HepG2 (cell line): ENCODE results near the gene SEMA3E.

Experiments
- CEBPB ChIP-seq: IDR thresholded peaks from 2 replicates; pipeline ENCODE4 v1.6.1; 2011; ENCODE audit warnings: low read depth, low read length, improper control_type of control experiment, borderline replicate concordance
- ESRRA ChIP-seq: sonication (generic); formaldehyde crosslinking; IDR thresholded peaks from 2 replicates; pipeline ENCODE4 v1.5.1; 2020; ENCODE audit warnings: mild to moderate bottlenecking, low read depth, missing genetic modification reagents
- EZH2 ChIP-seq: conservative IDR thresholded peaks from 2 replicates; pipeline ENCODE4 v1.6.1; 2012; ENCODE audit warnings: mild to moderate bottlenecking, low read depth, low read length, moderate library complexity
- GRHL1 ChIP-seq: sonication (generic); formaldehyde crosslinking; conservative IDR thresholded peaks from 2 replicates; pipeline ENCODE4 v1.8.0; 2022; ENCODE audit warnings: missing genetic modification reagents
- HNF4G ChIP-seq, 2 experiments: sonication (generic) in 1 of 2; formaldehyde crosslinking in 1 of 2; IDR thresholded peaks; 2 replicates each; pipeline versions ENCODE4 v1.4.0 to v1.6.1; 2011 to 2020; ENCODE audit warnings: borderline replicate concordance in 2 of 2, low read depth in 2 of 2, mild to moderate bottlenecking in 2 of 2, low read length in 1 of 2, missing genetic modification reagents in 1 of 2, moderate library complexity in 1 of 2
- HNRNPLL ChIP-seq: fragments of 200-400 bp; formaldehyde crosslinking; IDR thresholded peaks from 2 replicates; pipeline ENCODE4 v1.6.1; 2017; ENCODE audit warnings: mild to moderate bottlenecking, low read depth, low read length; ENCODE audit not compliant: poor library complexity, severe bottlenecking
- HOMEZ ChIP-seq: IDR thresholded peaks from 2 replicates; pipeline ENCODE4 v1.6.1; 2016; ENCODE audit warnings: low read depth
- PBX3 ChIP-seq: sonication (generic); formaldehyde crosslinking; IDR thresholded peaks from 2 replicates; pipeline ENCODE4 v1.8.1; 2023; ENCODE audit warnings: missing genetic modification reagents, inconsistent platforms, borderline replicate concordance
- REST ChIP-seq, 2 experiments: IDR thresholded peaks; 2 replicates each; pipeline ENCODE4 v1.6.1; 2011 to 2012; ENCODE audit warnings: low read length in 2 of 2, borderline replicate concordance in 1 of 2, low read depth in 1 of 2, mild to moderate bottlenecking in 1 of 2, moderate library complexity in 1 of 2
- TEAD2 ChIP-seq: sonication (generic); formaldehyde crosslinking; IDR thresholded peaks from 2 replicates; pipeline ENCODE4 v1.9.0; 2021; ENCODE audit warnings: missing genetic modification reagents
- ZNF121 ChIP-seq: sonication (generic); formaldehyde crosslinking; IDR thresholded peaks from 2 replicates; pipeline ENCODE4 v1.5.0; 2020; ENCODE audit warnings: mild to moderate bottlenecking, missing genetic modification reagents
- TF ChIP-seq, protein P1 (sequence below): sonication (generic); formaldehyde crosslinking; IDR thresholded peaks from 2 replicates; pipeline ENCODE4 v1.9.0; 2021; ENCODE audit warnings: missing genetic modification reagents, borderline replicate concordance
- TF ChIP-seq, protein P2 (sequence below): sonication (generic); formaldehyde crosslinking; IDR thresholded peaks from 2 replicates; pipeline ENCODE4 v1.5.0; 2020; ENCODE audit warnings: mild to moderate bottlenecking, missing genetic modification reagents, borderline replicate concordance

DNA sequence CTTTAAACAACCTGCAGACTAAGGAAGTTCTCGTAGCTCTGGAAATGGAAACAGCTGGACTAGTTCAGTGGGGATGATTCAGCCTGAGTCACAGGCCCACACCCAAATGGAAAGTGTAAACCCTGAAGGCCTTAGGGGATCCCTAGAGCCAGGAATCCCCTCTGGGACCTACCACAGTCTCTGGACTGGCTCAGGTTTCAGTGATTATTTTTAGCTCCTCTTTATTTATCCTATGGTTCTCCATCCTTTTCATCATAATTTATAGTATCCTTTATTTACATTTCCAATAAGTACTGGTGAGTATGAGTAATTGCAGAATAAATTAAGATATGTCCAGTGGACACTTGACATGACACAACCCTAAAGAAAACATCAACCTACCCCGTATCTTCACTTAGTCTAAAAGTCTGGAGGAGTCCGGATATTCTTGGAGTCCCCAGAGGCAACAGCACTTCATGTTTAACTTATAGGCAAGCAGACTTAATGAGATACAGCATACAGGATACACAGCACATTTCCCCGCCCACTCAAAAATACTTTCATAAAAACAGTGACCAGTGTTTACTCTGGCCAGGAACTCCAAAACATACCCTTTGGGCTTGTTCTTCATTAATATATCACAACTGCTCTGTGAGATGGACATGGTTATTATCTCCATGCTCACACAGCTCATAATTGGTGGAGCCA lies 28.4 kb upstream of the SEMA3E start:
- no peak for TF ChIP-seq TEAD2 (CRISPR knock-in tag)
- no peak for TF ChIP-seq EZH2
- TF ChIP-seq ZNF121 (CRISPR knock-in tag): no peak
- no peak for TF ChIP-seq PBX3
- no peak for TF ChIP-seq CEBPB
- no peak for TF ChIP-seq HNRNPLL
- TF ChIP-seq, protein P1, sequence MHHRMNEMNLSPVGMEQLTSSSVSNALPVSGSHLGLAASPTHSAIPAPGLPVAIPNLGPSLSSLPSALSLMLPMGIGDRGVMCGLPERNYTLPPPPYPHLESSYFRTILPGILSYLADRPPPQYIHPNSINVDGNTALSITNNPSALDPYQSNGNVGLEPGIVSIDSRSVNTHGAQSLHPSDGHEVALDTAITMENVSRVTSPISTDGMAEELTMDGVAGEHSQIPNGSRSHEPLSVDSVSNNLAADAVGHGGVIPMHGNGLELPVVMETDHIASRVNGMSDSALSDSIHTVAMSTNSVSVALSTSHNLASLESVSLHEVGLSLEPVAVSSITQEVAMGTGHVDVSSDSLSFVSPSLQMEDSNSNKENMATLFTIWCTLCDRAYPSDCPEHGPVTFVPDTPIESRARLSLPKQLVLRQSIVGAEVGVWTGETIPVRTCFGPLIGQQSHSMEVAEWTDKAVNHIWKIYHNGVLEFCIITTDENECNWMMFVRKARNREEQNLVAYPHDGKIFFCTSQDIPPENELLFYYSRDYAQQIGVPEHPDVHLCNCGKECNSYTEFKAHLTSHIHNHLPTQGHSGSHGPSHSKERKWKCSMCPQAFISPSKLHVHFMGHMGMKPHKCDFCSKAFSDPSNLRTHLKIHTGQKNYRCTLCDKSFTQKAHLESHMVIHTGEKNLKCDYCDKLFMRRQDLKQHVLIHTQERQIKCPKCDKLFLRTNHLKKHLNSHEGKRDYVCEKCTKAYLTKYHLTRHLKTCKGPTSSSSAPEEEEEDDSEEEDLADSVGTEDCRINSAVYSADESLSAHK (CRISPR knock-in tag): no peak
- TF ChIP-seq HOMEZ (CRISPR knock-in tag): no peak
- TF ChIP-seq REST (IDR thresholded peaks at IDR 0.05; ENCODE audit: borderline replicate concordance in 1 of 2, low read depth in 1 of 2, low read length in 2 of 2): no peak
- no peak for TF ChIP-seq HNF4G (IDR thresholded peaks at IDR 0.05; ENCODE audit: borderline replicate concordance, low read depth, low read length)
- TF ChIP-seq HNF4G (CRISPR knock-in tag; IDR thresholded peaks at IDR 0.05; ENCODE audit: borderline replicate concordance, low read depth): no peak
- no peak for TF ChIP-seq GRHL1 (CRISPR knock-in tag)
- TF ChIP-seq, protein P2, sequence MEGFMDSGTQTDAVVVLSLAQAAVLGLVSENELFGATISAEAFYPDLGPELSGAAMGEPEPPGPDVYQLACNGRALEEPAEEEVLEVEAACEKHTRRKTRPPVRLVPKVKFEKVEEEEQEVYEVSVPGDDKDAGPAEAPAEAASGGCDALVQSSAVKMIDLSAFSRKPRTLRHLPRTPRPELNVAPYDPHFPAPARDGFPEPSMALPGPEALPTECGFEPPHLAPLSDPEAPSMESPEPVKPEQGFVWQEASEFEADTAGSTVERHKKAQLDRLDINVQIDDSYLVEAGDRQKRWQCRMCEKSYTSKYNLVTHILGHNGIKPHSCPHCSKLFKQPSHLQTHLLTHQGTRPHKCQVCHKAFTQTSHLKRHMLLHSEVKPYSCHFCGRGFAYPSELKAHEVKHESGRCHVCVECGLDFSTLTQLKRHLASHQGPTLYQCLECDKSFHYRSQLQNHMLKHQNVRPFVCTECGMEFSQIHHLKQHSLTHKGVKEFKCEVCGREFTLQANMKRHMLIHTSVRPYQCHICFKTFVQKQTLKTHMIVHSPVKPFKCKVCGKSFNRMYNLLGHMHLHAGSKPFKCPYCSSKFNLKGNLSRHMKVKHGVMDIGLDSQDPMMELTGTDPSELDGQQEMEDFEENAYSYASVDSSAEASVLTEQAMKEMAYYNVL: no peak
- TF ChIP-seq ESRRA (CRISPR knock-in tag): no peak
